NT2/D1 (cell line): Measurements from ENCODE around the gene ALDH1A1.

ENCODE experiments used
- SUZ12 ChIP-seq: IDR thresholded peaks from 2 replicates; pipeline ENCODE4 v1.6.1; 2011; ENCODE audit not compliant: insufficient read length, insufficient read depth; ENCODE audit errors: extremely low read depth
- YY1 ChIP-seq: IDR thresholded peaks from 2 replicates; pipeline ENCODE4 v1.6.1; 2011; ENCODE audit not compliant: insufficient read length, insufficient read depth
- ZNF274 ChIP-seq: IDR thresholded peaks from 2 replicates; pipeline ENCODE4 v1.6.1; 2011; ENCODE audit warnings: mild to moderate bottlenecking, low read depth, low read length

GRCh38 chr9:72904267-72905093, 48.4 kb downstream of the ALDH1A1 start:
- no peak for TF ChIP-seq YY1
- TF ChIP-seq SUZ12, result no peak
- no peak for TF ChIP-seq ZNF274
